Smooth muscle cell (in vitro differentiated cells): ENCODE results near the gene PIN1. TPM values are rescaled to one million over a fixed set of nuclear protein-coding genes. Genes with fewer than 3 reads are reported as not detected.
A peak's percentile ranks its signal among the peaks of the same experiment; 100 is the strongest.
"Not testable (repeated sequence)": the region's sequence is repeated elsewhere in the genome, so short reads cannot be mapped to it uniquely, and the experiment has no call there.

Experiments used
- DNase-seq: peaks from one replicate; lab custom pipeline; 2025; ENCODE audit not compliant: unreplicated experiment; lab: John Stamatoyannopoulos, UW
- H2AFZ ChIP-seq: fragments of 200-600 bp; sonication (generic); 2 replicates; pipeline ENCODE4 v1.6.0; 2016; ENCODE audit warnings: antibody characterized with exemption, low read depth, mild to moderate bottlenecking
- H3F3A ChIP-seq: fragments of 200-600 bp; sonication (generic); 2 replicates; pipeline ENCODE4 v1.6.0; 2017; ENCODE audit warnings: antibody characterized with exemption, low read depth
- H3K27ac ChIP-seq: fragments of 200-600 bp; sonication (generic); 2 replicates; pipeline ENCODE4 v1.5.1; 2016; ENCODE audit warnings: low read depth, mild to moderate bottlenecking
- H3K27me3 ChIP-seq: fragments of 200-600 bp; sonication (generic); 2 replicates; pipeline ENCODE4 v1.6.1; 2016; ENCODE audit warnings: low read depth, mild to moderate bottlenecking
- H3K36me3 ChIP-seq: fragments of 200-600 bp; sonication (generic); 2 replicates; pipeline ENCODE4 v1.5.1; 2016; ENCODE audit warnings: low read depth
- H3K4me1 ChIP-seq: fragments of 200-600 bp; sonication (generic); 2 replicates; pipeline ENCODE4 v1.5.1; 2016; ENCODE audit warnings: low read depth
- H3K4me2 ChIP-seq: fragments of 200-600 bp; sonication (generic); 2 replicates; pipeline ENCODE4 v1.6.0; 2016; ENCODE audit warnings: mild to moderate bottlenecking
- H3K4me3 ChIP-seq: fragments of 200-600 bp; sonication (generic); 2 replicates; pipeline ENCODE4 v1.5.1; 2016; ENCODE audit warnings: mild to moderate bottlenecking
- H3K79me2 ChIP-seq: fragments of 200-600 bp; sonication (generic); 2 replicates; pipeline ENCODE4 v1.6.0; 2016; ENCODE audit warnings: low read depth, mild to moderate bottlenecking
- H3K9ac ChIP-seq: fragments of 200-600 bp; sonication (generic); 2 replicates; pipeline ENCODE4 v1.6.0; 2016; ENCODE audit warnings: low read depth
- H3K9me3 ChIP-seq: fragments of 200-600 bp; sonication (generic); replicated peaks from 2 replicates; pipeline ENCODE4 v1.5.1; 2016; ENCODE audit warnings: low read depth
- H4K20me1 ChIP-seq: fragments of 200-600 bp; sonication (generic); 2 replicates; pipeline ENCODE4 v1.6.0; 2016; ENCODE audit warnings: low read depth
- WGBS: methylation state at CpG from one replicate; pipeline ENCODE4 v1.1.7; 2016; ENCODE audit warnings: low lambda C conversion rate; 5-methylcytosine and 5-hydroxymethylcytosine counted together
- polyA plus RNA-seq: library from polyadenylated mRNA; unstranded; fragments of >200 nt; fragmentation: Nextera tagmentation; extraction: Ambion mirVana; gene quantifications from 2 replicates; pipeline ENCODE4 v1.2.1, GENCODE V29; 2016
- total RNA-seq: library from RNA; depleted of rRNA; stranded (reverse); fragments of >200 nt; gene quantifications from 2 replicates; pipeline ENCODE4 v1.2.3, GENCODE V29; 2014
- TF ChIP-seq, protein P1 (sequence below): fragments of 200-600 bp; sonication (generic); IDR thresholded peaks from 2 replicates; pipeline ENCODE4 v1.5.1; 2017; ENCODE audit warnings: borderline replicate concordance, mild to moderate bottlenecking, antibody characterized with exemption; ENCODE audit not compliant: insufficient read depth, poor library complexity, severe bottlenecking

Gene PIN1
- total and polyA plus RNA-seq, 2 experiments from 2014 or later: 68.0 to 127 TPM

DNA sequence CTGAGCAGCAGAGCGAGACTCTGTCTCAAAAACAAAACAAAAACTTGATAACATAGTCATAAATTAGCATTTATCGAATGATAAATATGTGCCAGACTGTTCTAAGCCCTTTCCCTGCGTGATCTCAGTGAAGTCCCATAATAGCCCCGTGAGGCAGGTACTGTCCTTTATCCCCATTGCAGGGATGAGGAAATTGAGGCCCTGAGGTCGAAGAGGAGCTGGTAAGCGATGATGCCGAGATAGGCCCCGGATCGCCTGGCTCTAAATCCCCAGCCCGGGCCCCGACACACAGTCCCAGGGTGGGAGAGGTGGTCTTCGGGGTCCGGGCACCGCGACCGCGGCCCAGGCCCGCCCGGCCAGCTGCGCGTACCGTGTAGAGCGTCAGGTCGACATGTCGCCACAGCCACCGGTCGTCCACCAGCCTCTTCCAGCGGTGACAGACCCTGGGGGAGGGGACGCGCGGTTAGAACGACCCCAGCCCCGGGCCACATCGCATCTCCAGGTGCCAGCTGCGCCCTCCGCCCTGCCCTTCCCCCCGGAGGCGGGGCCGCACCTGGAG, 16.9 kb upstream of the PIN1 start:
- Histone ChIP-seq H3K4me3 (peak overlapping the region; percentile 98), H3K36me3 (no peaks in the 10 kb centered on the region), H3F3A (no peaks in the 10 kb centered on the region), H3K9ac (peak overlapping the region; percentile 94), H3K79me2 (peaks cover 50% of the 10 kb centered on the region), H4K20me1 (peaks cover 33% of the 10 kb centered on the region), H3K27ac (peak overlapping the region; percentile 96), H3K27me3 (no peaks in the 10 kb centered on the region), H3K4me2 (peak overlapping the region; percentile 97), H3K9me3 (no peaks in the 10 kb centered on the region), H2AFZ (peak overlapping the region; percentile 98), H3K4me1 (peaks cover 11% of the 10 kb centered on the region)
- 6% methylated on average over 32 of the region's 39 CpGs for WGBS
- DNase-seq: no peak
- TF ChIP-seq, protein P1, sequence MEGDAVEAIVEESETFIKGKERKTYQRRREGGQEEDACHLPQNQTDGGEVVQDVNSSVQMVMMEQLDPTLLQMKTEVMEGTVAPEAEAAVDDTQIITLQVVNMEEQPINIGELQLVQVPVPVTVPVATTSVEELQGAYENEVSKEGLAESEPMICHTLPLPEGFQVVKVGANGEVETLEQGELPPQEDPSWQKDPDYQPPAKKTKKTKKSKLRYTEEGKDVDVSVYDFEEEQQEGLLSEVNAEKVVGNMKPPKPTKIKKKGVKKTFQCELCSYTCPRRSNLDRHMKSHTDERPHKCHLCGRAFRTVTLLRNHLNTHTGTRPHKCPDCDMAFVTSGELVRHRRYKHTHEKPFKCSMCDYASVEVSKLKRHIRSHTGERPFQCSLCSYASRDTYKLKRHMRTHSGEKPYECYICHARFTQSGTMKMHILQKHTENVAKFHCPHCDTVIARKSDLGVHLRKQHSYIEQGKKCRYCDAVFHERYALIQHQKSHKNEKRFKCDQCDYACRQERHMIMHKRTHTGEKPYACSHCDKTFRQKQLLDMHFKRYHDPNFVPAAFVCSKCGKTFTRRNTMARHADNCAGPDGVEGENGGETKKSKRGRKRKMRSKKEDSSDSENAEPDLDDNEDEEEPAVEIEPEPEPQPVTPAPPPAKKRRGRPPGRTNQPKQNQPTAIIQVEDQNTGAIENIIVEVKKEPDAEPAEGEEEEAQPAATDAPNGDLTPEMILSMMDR: no peak

DNA sequence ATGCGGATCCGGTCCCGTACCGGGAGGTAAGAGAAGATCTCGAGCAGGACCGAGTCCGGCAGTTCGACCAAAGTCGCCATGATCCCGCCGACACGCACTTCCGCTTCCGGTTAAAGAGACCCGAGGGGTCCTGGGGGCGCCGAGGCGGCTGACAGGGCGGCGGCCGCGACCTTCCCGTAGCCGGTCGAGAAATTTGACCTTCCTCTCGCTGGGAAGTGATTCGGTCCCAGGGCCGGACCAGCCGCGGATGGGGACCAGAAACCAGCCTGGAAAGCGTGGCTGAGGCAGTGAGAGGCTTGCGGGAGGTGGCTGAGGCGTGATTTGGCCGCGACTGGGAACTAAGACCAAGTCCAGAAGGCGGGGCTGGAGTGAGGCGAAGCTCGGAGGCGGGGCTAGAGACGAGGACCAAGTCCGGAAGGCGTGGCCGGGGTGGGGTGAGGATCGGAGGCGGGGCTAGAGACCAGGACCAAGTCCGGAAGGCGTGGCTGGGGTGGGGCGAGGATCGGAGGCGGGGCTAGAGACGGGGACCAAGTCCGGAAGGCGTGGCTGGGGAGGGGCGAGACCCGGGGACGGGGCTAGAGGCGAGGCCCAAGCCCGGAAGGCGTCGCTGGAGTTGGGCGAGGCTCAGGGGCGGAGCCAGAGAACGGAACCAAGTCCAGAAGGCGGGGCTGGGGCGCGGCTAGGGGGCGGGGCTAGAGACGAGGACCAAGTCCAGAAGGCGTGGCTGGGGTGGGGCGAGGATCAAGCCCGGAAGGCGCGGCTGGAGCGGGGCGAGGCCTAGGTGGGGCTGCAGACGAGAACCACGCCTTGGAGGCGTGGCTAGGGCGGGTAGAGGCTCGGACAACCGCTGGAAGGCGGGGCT, 16.2 kb upstream of the PIN1 start, which contains the start of gene FBXL12:
FBXL12 (minus strand) TSS at position 346 of the 862 bp plus-strand sequence; CDS start at position 80, 266 bp downstream.
- peak; percentile 100 for DNase-seq
- WGBS: 1% methylated on average over 62 of the region's 82 CpGs
- H3K4me3 ChIP-seq: peak within 1 kb of the TSS; percentile 98
- peaks cover 28% of the 10 kb centered on the region for H4K20me1 ChIP-seq
- H3K4me2 ChIP-seq: peak within 1 kb of the TSS; percentile 97
- H3K27ac ChIP-seq: peak within 1 kb of the TSS; percentile 96
- H3K9me3 ChIP-seq: no peaks in the 10 kb centered on the region
- peak within 1 kb of the TSS; percentile 94 for H3K9ac ChIP-seq
- H3K79me2 ChIP-seq: peaks cover 47% of the 10 kb centered on the region
- peak within 1 kb of the TSS; percentile 98 for H2AFZ ChIP-seq
- H3K4me1 ChIP-seq: peaks cover 11% of the 10 kb centered on the region
- no peaks in the 10 kb centered on the region for H3K36me3 ChIP-seq
- no peaks in the 10 kb centered on the region for H3F3A ChIP-seq
- TF ChIP-seq, protein P1: no peak
- no peaks in the 10 kb centered on the region for H3K27me3 ChIP-seq

DNA sequence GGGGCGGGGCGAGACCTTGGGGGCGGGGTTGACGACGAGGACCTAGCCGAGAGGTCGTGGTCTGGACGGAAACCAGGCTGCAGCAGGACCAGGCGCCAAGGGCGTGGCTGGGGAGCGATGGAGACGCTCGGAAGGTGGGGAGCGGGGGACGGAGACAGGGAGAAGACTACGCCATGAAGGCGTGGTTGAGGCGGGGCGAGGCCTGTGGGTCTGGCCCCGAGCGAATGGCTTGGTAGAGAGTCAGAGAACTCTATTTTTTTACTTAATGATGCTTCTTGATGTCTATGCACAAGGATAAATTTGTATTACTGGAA, 15.6 kb upstream of the PIN1 start:
- Histone ChIP-seq H3K4me3 (peak overlapping the region; percentile 35), H3K9me3 (no peaks in the 10 kb centered on the region), H3K79me2 (peaks cover 44% of the 10 kb centered on the region), H4K20me1 (peaks cover 24% of the 10 kb centered on the region), H3K27ac (peak overlapping the region; percentile 32), H3K4me2 (peak overlapping the region; percentile 63), H3F3A (no peaks in the 10 kb centered on the region), H3K4me1 (peaks cover 11% of the 10 kb centered on the region), H3K27me3 (no peaks in the 10 kb centered on the region), H3K9ac (no peak overlapping the region), H2AFZ (no peak overlapping the region), H3K36me3 (no peaks in the 10 kb centered on the region)
- no peak for DNase-seq
- 2% methylated on average over 12 of the region's 21 CpGs for WGBS
- TF ChIP-seq, protein P1: no peak

DNA sequence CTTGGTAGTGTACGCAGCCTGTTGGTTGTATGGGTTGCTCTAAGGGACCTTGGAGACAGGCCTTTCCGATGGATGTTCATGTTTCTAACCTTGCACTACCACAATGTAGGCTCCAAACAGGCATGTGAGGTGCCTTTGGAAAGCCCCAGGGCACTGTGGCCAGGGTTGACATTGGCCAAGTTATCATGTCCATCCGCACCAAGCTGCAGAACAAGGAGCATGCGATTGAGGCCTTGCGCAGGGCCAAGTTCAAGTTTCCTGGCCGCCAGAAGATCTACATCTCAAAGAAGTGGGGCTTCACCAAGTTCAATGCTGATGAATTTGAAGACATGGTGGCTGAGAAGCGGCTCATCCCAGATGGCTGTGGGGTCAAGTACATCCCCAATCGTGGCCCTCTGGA, 15.1 kb upstream of the PIN1 start:
- H3K9me3 ChIP-seq, H3K36me3 ChIP-seq, DNase-seq, H2AFZ ChIP-seq, H3F3A ChIP-seq, H3K9ac ChIP-seq, H3K27me3 ChIP-seq: not testable (repeated sequence)
- Histone ChIP-seq H3K4me3 (peak overlapping the region; percentile 35), H3K27ac (peak overlapping the region; percentile 32), H3K4me1 (peaks cover 11% of the 10 kb centered on the region), H3K79me2 (peaks cover 39% of the 10 kb centered on the region), H3K4me2 (peak overlapping the region; percentile 63), H4K20me1 (peaks cover 20% of the 10 kb centered on the region)
- WGBS: 96% methylated on average over 8 of the region's 8 CpGs
